GM18873 (cell line): Measurements from ENCODE around the gene MAGI3.
"Not testable (repeated sequence)": the region's sequence is repeated elsewhere in the genome, so short reads cannot be mapped to it uniquely, and the experiment has no call there.

Experiments used
- ATAC-seq: cut with Tn5 transposase; IDR thresholded peaks from one replicate; pipeline ENCODE4 v1.9.1; 2021; ENCODE audit warnings: mild to moderate bottlenecking, moderate library complexity, moderate number of reproducible peaks; ENCODE audit not compliant: unreplicated experiment, low FRiP score

MAGI3 gene

GRCh38 chr1:113678159-113678469 is 287.8 kb downstream of the MAGI3 start:
- ATAC-seq: no peak

- ATAC-seq: no peak
Measured at GRCh38 chr1:113681596-113682337, 291.5 kb downstream of the MAGI3 start.

- no peak for ATAC-seq
Measured at GRCh38 chr1:113683384-113684152, 293.3 kb downstream of the MAGI3 start.

- no peak for ATAC-seq
Measured at GRCh38 chr1:113684153-113684541, 293.8 kb downstream of the MAGI3 start.

GRCh38 chr1:113686891-113687618 is 296.7 kb downstream of the MAGI3 start:
- no peak for ATAC-seq

- ATAC-seq: no peak
Measured at GRCh38 chr1:113691184-113691583, 300.9 kb downstream of the MAGI3 start.

- ATAC-seq: no peak
Measured at GRCh38 chr1:113692342-113692741, 302.0 kb downstream of the MAGI3 start.

- no peak for ATAC-seq
Measured at GRCh38 chr1:113692824-113693431, 302.6 kb downstream of the MAGI3 start.

- no peak for ATAC-seq
Measured at GRCh38 chr1:113694910-113695309, 304.6 kb downstream of the MAGI3 start.

- ATAC-seq: no peak
Measured at GRCh38 chr1:113701429-113701828, 311.1 kb downstream of the MAGI3 start.

- no peak for ATAC-seq
Measured at GRCh38 chr1:113714606-113715269, 324.4 kb downstream of the MAGI3 start.

GRCh38 chr1:113717506-113717905 is 327.2 kb downstream of the MAGI3 start:
- ATAC-seq: not testable (repeated sequence)

GRCh38 chr1:113718621-113719020 is 328.3 kb downstream of the MAGI3 start:
- not testable (repeated sequence) for ATAC-seq

GRCh38 chr1:113721010-113721409 is 330.7 kb downstream of the MAGI3 start:
- ATAC-seq: no peak

GRCh38 chr1:113732802-113733201 is 342.5 kb downstream of the MAGI3 start:
- ATAC-seq: no peak

GRCh38 chr1:113734357-113735055 is 344.2 kb downstream of the MAGI3 start:
- no peak for ATAC-seq
